CD14-positive monocyte (primary cell): ENCODE results near the gene MED27. TPM values are rescaled to one million over a fixed set of nuclear protein-coding genes. Genes with fewer than 3 reads are reported as not detected.

Experiments used
- DNase-seq, 3 donors: peaks; one replicate each; pipeline ENCODE4 v3.0.0-alpha.2; 2011 to 2022
- H2AFZ ChIP-seq: 2 replicates; pipeline ENCODE4 v1.6.0; 2012; ENCODE audit warnings: mild to moderate bottlenecking, low read depth, low read length, inconsistent platforms; ENCODE audit not compliant: insufficient read depth, poor library complexity, severe bottlenecking
- H3K27ac ChIP-seq, 2 donors: 1 replicate in 1 of 2; 2 replicates in 1 of 2; pipeline ENCODE4 v1.5.1; 2012 to 2013; ENCODE audit warnings: low read length in 2 of 2, control low read depth in 1 of 2, inconsistent platforms in 1 of 2, low read depth in 1 of 2, mild to moderate bottlenecking in 1 of 2
- H3K27me3 ChIP-seq, 2 donors: one replicate each; pipeline versions ENCODE4 v1.6.0 to v1.6.1; 2011 to 2013; ENCODE audit warnings: low read length in 2 of 2; ENCODE audit not compliant: control insufficient read depth in 2 of 2, insufficient read depth in 2 of 2
- H3K36me3 ChIP-seq, 2 donors: replicated peaks in 1 of 2; 1 replicate in 1 of 2; 2 replicates in 1 of 2; pipeline versions ENCODE4 v1.5.1 to v1.6.1; 2012 to 2013; ENCODE audit warnings: low read length in 2 of 2, control low read depth in 1 of 2, inconsistent platforms in 1 of 2, mild to moderate bottlenecking in 1 of 2; ENCODE audit not compliant: insufficient read depth in 2 of 2, control insufficient read depth in 1 of 2
- H3K4me1 ChIP-seq, 2 donors: 1 replicate in 1 of 2; 2 replicates in 1 of 2; pipeline versions ENCODE4 v1.5.1 to v1.6.1; 2012 to 2013; ENCODE audit warnings: low read length in 2 of 2, control low read depth in 1 of 2, inconsistent platforms in 1 of 2, mild to moderate bottlenecking in 1 of 2, moderate library complexity in 1 of 2; ENCODE audit not compliant: insufficient read depth in 2 of 2, control insufficient read depth in 1 of 2
- H3K4me2 ChIP-seq: replicated peaks from 2 replicates; pipeline ENCODE3; 2012; ENCODE audit warnings: low read length, moderate library complexity, mild to moderate bottlenecking; ENCODE audit not compliant: poor library complexity, severe bottlenecking; ENCODE audit errors: extremely low read depth
- H3K4me3 ChIP-seq, 3 experiments: fragments of 200-600 bp in 1 of 3; sonication (generic) in 1 of 3; replicated peaks in 1 of 3; 1 replicate in 2 of 3; 2 replicates in 1 of 3; pipeline ENCODE4 v1.5.1; 2011 to 2013; ENCODE audit warnings: low read length in 3 of 3, mild to moderate bottlenecking in 3 of 3, control low read depth in 2 of 3, low read depth in 2 of 3, inconsistent platforms in 1 of 3, moderate library complexity in 1 of 3
- H3K79me2 ChIP-seq: 2 replicates; pipeline ENCODE4 v1.6.0; 2012; ENCODE audit warnings: mild to moderate bottlenecking, control low read depth, inconsistent platforms, low read length, moderate library complexity; ENCODE audit not compliant: insufficient read depth
- H3K9ac ChIP-seq: 2 replicates; pipeline ENCODE4 v1.6.0; 2017; ENCODE audit warnings: low read length, mild to moderate bottlenecking; ENCODE audit not compliant: insufficient read depth, poor library complexity, severe bottlenecking
- H3K9me3 ChIP-seq, 2 donors: replicated peaks in 1 of 2; 1 replicate in 1 of 2; 2 replicates in 1 of 2; pipeline versions ENCODE4 v1.5.1 to v1.6.1; 2012 to 2013; ENCODE audit warnings: low read length in 2 of 2, control low read depth in 1 of 2; ENCODE audit not compliant: control insufficient read depth in 1 of 2, insufficient read depth in 1 of 2
- H4K20me1 ChIP-seq: 2 replicates; pipeline ENCODE4 v1.6.0; 2012; ENCODE audit warnings: mild to moderate bottlenecking, low read length, control low read depth, moderate library complexity; ENCODE audit not compliant: insufficient read depth
- H3K27ac Mint-ChIP-seq, 7 donors: one replicate each; pipeline ENCODE4 v1.8.0; 2020; ENCODE audit warnings: mild to moderate bottlenecking in 7 of 7, mixed read lengths in 7 of 7, moderate library complexity in 6 of 7, inconsistent platforms in 2 of 7
- H3K27me3 Mint-ChIP-seq, 3 donors: one replicate each; pipeline ENCODE4 v1.8.0; 2021 to 2022; ENCODE audit warnings: low read depth in 3 of 3, mild to moderate bottlenecking in 3 of 3, mixed read lengths in 3 of 3, moderate library complexity in 3 of 3, inconsistent platforms in 1 of 3
- H3K36me3 Mint-ChIP-seq, 2 donors: one replicate each; pipeline ENCODE4 v1.8.0; 2020; ENCODE audit warnings: mixed read lengths in 2 of 2, inconsistent platforms in 1 of 2, mild to moderate bottlenecking in 1 of 2
- H3K4me1 Mint-ChIP-seq: one replicate; pipeline ENCODE4 v1.8.0; 2020; ENCODE audit warnings: mild to moderate bottlenecking, mixed read lengths
- H3K4me3 Mint-ChIP-seq, 2 donors: one replicate each; pipeline ENCODE4 v1.8.0; 2020; ENCODE audit warnings: mild to moderate bottlenecking in 2 of 2, mixed read lengths in 2 of 2, moderate library complexity in 1 of 2
- H3K9me3 Mint-ChIP-seq, 7 donors: one replicate each; pipeline ENCODE4 v1.8.0; 2020 to 2022; ENCODE audit warnings: mixed read lengths in 7 of 7, mild to moderate bottlenecking in 6 of 7, moderate library complexity in 6 of 7, inconsistent platforms in 2 of 7
- WGBS: methylation state at CpG from one replicate; pipeline ENCODE4 v1.1.5; 2013; ENCODE audit warnings: missing lambda C conversion rate; ENCODE audit not compliant: insufficient coverage; 5-methylcytosine and 5-hydroxymethylcytosine counted together
- intact Hi-C, 2 donors: fragments of 100-400 bp; cut with micrococcal nuclease; formaldehyde crosslinking; loops; one replicate each; pipeline versions ENCODE4 v1.15.0 to v1.15.1; 2023
- polyA plus RNA-seq, 3 donors: library from polyadenylated mRNA; depleted of rRNA in 1 of 3; unstranded in 2 of 3; stranded (reverse) in 1 of 3; fragments of 300-500 nt in 2 of 3; fragments of >200 nt in 1 of 3; fragmentation: Illumina TruSeq in 2 of 3; gene quantifications; 1 replicate in 2 of 3; 2 replicates in 1 of 3; pipeline ENCODE4 v1.2.3, GENCODE V29; 2012 to 2021
- TF ChIP-seq, protein P1 (sequence below): fragments of 200-600 bp; IDR thresholded peaks from one replicate; pipeline ENCODE4 v1.8.0; 2022; ENCODE audit warnings: antibody characterized with exemption, mild to moderate bottlenecking

MED27 gene
- polyA plus RNA-seq, 3 donors = 14.0 to 26.9 (median 25.8) TPM

GRCh38 chr9:131917009-131917408 is 162.7 kb downstream of the MED27 start:
- 80% methylated on average over 1 of the region's 2 CpGs for WGBS

DNA sequence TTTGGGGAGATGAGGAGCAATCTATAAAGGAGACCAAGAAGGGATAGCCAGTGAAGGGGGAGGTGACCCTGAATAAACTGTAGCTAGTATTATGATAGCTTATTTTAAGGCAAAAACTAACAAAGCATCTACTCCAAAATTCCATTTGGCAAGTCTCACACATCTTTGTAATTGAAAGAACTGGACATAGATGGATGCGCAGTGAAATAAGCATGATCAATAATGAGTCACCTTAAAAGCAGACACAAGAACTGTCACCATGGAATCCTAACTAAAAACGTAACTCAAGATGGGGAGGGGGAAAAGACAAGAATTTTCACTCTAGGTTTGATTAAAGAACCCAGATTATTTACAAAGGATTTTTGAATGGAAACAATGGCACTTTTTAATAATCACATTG is 164.5 kb downstream of the MED27 start:
- Histone ChIP-seq H3K4me1 (no peaks in the 10 kb centered on the region), H3K4me2 (no peak overlapping the region), H3K9me3 (no peaks in the 10 kb centered on the region), H2AFZ (no peak overlapping the region), H3K36me3 (no peaks in the 10 kb centered on the region), H3K27me3 (no peaks in the 10 kb centered on the region), H3K4me3 (no peak overlapping the region), H3K79me2 (no peaks in the 10 kb centered on the region), H4K20me1 (no peaks in the 10 kb centered on the region), H3K9ac (no peak overlapping the region), H3K27ac (no peak overlapping the region)
- no peaks in the 10 kb centered on the region for H3K27me3 Mint-ChIP-seq
- intact Hi-C loops = no loop called here
- no peak overlapping the region for H3K27ac Mint-ChIP-seq
- TF ChIP-seq, protein P1, sequence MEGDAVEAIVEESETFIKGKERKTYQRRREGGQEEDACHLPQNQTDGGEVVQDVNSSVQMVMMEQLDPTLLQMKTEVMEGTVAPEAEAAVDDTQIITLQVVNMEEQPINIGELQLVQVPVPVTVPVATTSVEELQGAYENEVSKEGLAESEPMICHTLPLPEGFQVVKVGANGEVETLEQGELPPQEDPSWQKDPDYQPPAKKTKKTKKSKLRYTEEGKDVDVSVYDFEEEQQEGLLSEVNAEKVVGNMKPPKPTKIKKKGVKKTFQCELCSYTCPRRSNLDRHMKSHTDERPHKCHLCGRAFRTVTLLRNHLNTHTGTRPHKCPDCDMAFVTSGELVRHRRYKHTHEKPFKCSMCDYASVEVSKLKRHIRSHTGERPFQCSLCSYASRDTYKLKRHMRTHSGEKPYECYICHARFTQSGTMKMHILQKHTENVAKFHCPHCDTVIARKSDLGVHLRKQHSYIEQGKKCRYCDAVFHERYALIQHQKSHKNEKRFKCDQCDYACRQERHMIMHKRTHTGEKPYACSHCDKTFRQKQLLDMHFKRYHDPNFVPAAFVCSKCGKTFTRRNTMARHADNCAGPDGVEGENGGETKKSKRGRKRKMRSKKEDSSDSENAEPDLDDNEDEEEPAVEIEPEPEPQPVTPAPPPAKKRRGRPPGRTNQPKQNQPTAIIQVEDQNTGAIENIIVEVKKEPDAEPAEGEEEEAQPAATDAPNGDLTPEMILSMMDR = no peak
- no peak overlapping the region for H3K4me3 Mint-ChIP-seq
- no peak for DNase-seq
- H3K4me1 Mint-ChIP-seq = no peaks in the 10 kb centered on the region
- no peaks in the 10 kb centered on the region for H3K9me3 Mint-ChIP-seq
- H3K36me3 Mint-ChIP-seq = peaks cover 0 to 5% of the 10 kb centered on the region in 2 donors
- WGBS = no CpG with 5 or more reads among the region's 2 CpGs

More at GRCh38 chr9:131917009-131917408, 162.7 kb downstream of the MED27 start:
- H3K79me2 ChIP-seq = no peaks in the 10 kb centered on the region
- H3K36me3 ChIP-seq = no peaks in the 10 kb centered on the region
- Mint-ChIP-seq H3K9me3 (no peaks in the 10 kb centered on the region), H3K27me3 (no peaks in the 10 kb centered on the region), H3K36me3 (no peaks in the 10 kb centered on the region), H3K27ac (peak overlapping the region in 1 of 7 donors; percentile 53), H3K4me1 (no peaks in the 10 kb centered on the region), H3K4me3 (no peak overlapping the region)
- no peak overlapping the region for H3K9ac ChIP-seq
- no peaks in the 10 kb centered on the region for H3K4me1 ChIP-seq
- no peaks in the 10 kb centered on the region for H3K9me3 ChIP-seq
- TF ChIP-seq, protein P1 = no peak
- no peak overlapping the region for H3K4me2 ChIP-seq
- H3K27ac ChIP-seq = no peak overlapping the region
- no peak overlapping the region for H3K4me3 ChIP-seq
- H3K27me3 ChIP-seq = no peaks in the 10 kb centered on the region
- DNase-seq = no peak
- no peaks in the 10 kb centered on the region for H4K20me1 ChIP-seq
- H2AFZ ChIP-seq = no peak overlapping the region
- intact Hi-C loops = no loop called here
